Caco-2 (cell line): ENCODE results near the gene PLRG1. TPM values are rescaled to one million over a fixed set of nuclear protein-coding genes. Genes with fewer than 3 reads are reported as not detected.

Source experiments
- BruUV-seq: library from RNA; stranded (reverse); fragments of 400-500 nt; replicated peaks from 2 replicates; lab custom pipeline; 2021; lab: Mats Ljungman, UMichigan
- CTCF ChIA-PET: fragments of 300-600 bp; sonication (Branson Sonifier 250); formaldehyde crosslinking; loops from one replicate; lab custom pipeline; 2022; ENCODE audit warnings: antibody characterized with exemption; lab: Charles Lee
- POLR2A ChIA-PET: fragments of 300-600 bp; sonication (Branson Sonifier 250); formaldehyde crosslinking; loops from one replicate; lab custom pipeline; 2022; ENCODE audit warnings: antibody characterized with exemption; lab: Charles Lee
- DNase-seq, 2 experiments: peaks; one replicate each; pipeline versions ENCODE4 v3.0.0 to v3.0.0-alpha.2; 2020 to 2022
- H3K27me3 ChIP-seq: replicated peaks from 2 replicates; pipeline ENCODE4 v1.6.0; 2011; ENCODE audit warnings: low read length; ENCODE audit not compliant: control insufficient read depth, insufficient read depth
- H3K36me3 ChIP-seq: 2 replicates; pipeline ENCODE4 v1.5.1; 2011; ENCODE audit warnings: low read length; ENCODE audit not compliant: control insufficient read depth, insufficient read depth
- H3K4me1 ChIP-seq: fragments of 250-450 bp; sonication (Bioruptor Pico); 2 replicates; pipeline ENCODE4 v1.5.1; 2020; ENCODE audit warnings: mild to moderate bottlenecking
- H3K4me3 ChIP-seq: 2 replicates; pipeline ENCODE4 v1.5.1; 2011; ENCODE audit warnings: low read depth, mild to moderate bottlenecking, control low read depth, low read length
- H3K9me3 ChIP-seq: fragments of 250-450 bp; sonication (Bioruptor Pico); 2 replicates; pipeline ENCODE4 v1.5.1; 2020; ENCODE audit warnings: mild to moderate bottlenecking, moderate library complexity
- H3K27ac Mint-ChIP-seq: one replicate; pipeline ENCODE4 v1.8.0; 2022; ENCODE audit warnings: mixed read lengths; ENCODE audit not compliant: unreplicated experiment
- H3K27me3 Mint-ChIP-seq: one replicate; pipeline ENCODE4 v1.8.0; 2022; ENCODE audit warnings: mixed read lengths; ENCODE audit not compliant: insufficient read depth, unreplicated experiment
- H3K36me3 Mint-ChIP-seq: one replicate; pipeline ENCODE4 v1.8.0; 2022; ENCODE audit warnings: mild to moderate bottlenecking, mixed read lengths; ENCODE audit not compliant: insufficient read depth, unreplicated experiment
- H3K4me1 Mint-ChIP-seq: one replicate; pipeline ENCODE4 v1.8.0; 2022; ENCODE audit warnings: low read depth, mixed read lengths; ENCODE audit not compliant: unreplicated experiment
- H3K4me3 Mint-ChIP-seq: one replicate; pipeline ENCODE4 v1.8.0; 2022; ENCODE audit warnings: mild to moderate bottlenecking, moderate library complexity, mixed read lengths; ENCODE audit not compliant: unreplicated experiment
- H3K9me3 Mint-ChIP-seq: one replicate; pipeline ENCODE4 v1.8.0; 2022; ENCODE audit warnings: mixed read lengths; ENCODE audit not compliant: unreplicated experiment
- intact Hi-C: fragments of 100-400 bp; cut with micrococcal nuclease; formaldehyde crosslinking; loops from one replicate; pipeline ENCODE4 v1.10.0; 2022; ENCODE audit not compliant: unreplicated experiment
- total RNA-seq: library from RNA; stranded (reverse); gene quantifications from 2 replicates; pipeline ENCODE4 v1.2.3, GENCODE V29; 2022
- TF ChIP-seq, protein P1 (sequence below), 2 experiments: fragments of 200-600 bp in 1 of 2; IDR thresholded peaks; 1 replicate in 1 of 2; 2 replicates in 1 of 2; pipeline versions ENCODE4 v1.5.1 to v1.8.0; 2011 to 2022; ENCODE audit warnings: antibody characterized with exemption in 1 of 2, control low read depth in 1 of 2, inconsistent platforms in 1 of 2, low read depth in 1 of 2, low read length in 1 of 2, mild to moderate bottlenecking in 1 of 2, moderate library complexity in 1 of 2; ENCODE audit not compliant: insufficient read depth in 1 of 2, severe bottlenecking in 1 of 2, unreplicated experiment in 1 of 2

PLRG1 gene
- total RNA-seq, 1 experiment from 2014 or later = 99.4 TPM

- POLR2A ChIA-PET = no interaction called here
- peaks cover 25% of the 10 kb centered on the region for H3K27me3 Mint-ChIP-seq
- no peaks in the 10 kb centered on the region for H3K9me3 Mint-ChIP-seq
Observed at GRCh38 chr4:154521607-154522006, 28.6 kb downstream of the PLRG1 start.

DNA sequence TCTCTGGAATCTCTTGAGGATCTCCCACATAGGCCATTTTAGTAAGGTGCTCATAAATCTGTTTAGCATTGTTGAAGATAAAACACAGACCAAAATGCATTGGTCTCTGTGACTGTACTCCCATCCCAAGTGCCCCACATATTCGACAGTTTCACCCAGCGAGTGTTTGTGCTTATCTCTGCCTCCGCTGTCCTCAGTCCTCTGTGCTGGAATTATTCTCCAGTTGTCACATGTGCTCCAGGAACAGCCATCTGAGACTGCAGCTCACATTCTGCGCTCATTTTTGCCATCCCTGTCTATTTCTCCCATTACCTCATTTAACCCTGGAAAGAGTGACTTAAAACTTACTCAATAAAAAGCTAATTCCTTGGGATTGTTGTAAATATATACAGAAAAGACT is 31.0 kb downstream of the PLRG1 start:
- POLR2A ChIA-PET = no interaction called here
- Mint-ChIP-seq H3K4me3 (no peak overlapping the region), H3K27me3 (peaks cover 18% of the 10 kb centered on the region), H3K9me3 (no peaks in the 10 kb centered on the region), H3K4me1 (no peaks in the 10 kb centered on the region), H3K27ac (no peak overlapping the region), H3K36me3 (no peaks in the 10 kb centered on the region)
- BruUV-seq = no TSS peak
- Histone ChIP-seq H3K36me3 (no peaks in the 10 kb centered on the region), H3K9me3 (no peaks in the 10 kb centered on the region), H3K27me3 (peaks cover 1% of the 10 kb centered on the region; the same call in 1 of the 2 replicates), H3K4me3 (no peak overlapping the region), H3K4me1 (no peaks in the 10 kb centered on the region)
- CTCF ChIA-PET = no interaction called here
- no peak for DNase-seq
- intact Hi-C loops = no loop called here
- TF ChIP-seq, protein P1, sequence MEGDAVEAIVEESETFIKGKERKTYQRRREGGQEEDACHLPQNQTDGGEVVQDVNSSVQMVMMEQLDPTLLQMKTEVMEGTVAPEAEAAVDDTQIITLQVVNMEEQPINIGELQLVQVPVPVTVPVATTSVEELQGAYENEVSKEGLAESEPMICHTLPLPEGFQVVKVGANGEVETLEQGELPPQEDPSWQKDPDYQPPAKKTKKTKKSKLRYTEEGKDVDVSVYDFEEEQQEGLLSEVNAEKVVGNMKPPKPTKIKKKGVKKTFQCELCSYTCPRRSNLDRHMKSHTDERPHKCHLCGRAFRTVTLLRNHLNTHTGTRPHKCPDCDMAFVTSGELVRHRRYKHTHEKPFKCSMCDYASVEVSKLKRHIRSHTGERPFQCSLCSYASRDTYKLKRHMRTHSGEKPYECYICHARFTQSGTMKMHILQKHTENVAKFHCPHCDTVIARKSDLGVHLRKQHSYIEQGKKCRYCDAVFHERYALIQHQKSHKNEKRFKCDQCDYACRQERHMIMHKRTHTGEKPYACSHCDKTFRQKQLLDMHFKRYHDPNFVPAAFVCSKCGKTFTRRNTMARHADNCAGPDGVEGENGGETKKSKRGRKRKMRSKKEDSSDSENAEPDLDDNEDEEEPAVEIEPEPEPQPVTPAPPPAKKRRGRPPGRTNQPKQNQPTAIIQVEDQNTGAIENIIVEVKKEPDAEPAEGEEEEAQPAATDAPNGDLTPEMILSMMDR (IDR thresholded peaks at IDR 0.05; ENCODE audit: insufficient read depth in 1 of 2, low read depth in 1 of 2, low read length in 1 of 2, severe bottlenecking in 1 of 2, unreplicated experiment in 1 of 2) = no peak

More at GRCh38 chr4:154521607-154522006, 28.6 kb downstream of the PLRG1 start:
- Mint-ChIP-seq H3K27ac (no peak overlapping the region), H3K4me1 (no peaks in the 10 kb centered on the region), H3K36me3 (no peaks in the 10 kb centered on the region), H3K4me3 (no peak overlapping the region)
- Histone ChIP-seq H3K27me3 (peaks cover 1% of the 10 kb centered on the region; the same call in 1 of the 2 replicates), H3K9me3 (no peaks in the 10 kb centered on the region), H3K4me3 (no peak overlapping the region), H3K36me3 (no peaks in the 10 kb centered on the region), H3K4me1 (no peaks in the 10 kb centered on the region)
- BruUV-seq = no TSS peak
- CTCF ChIA-PET = no interaction called here
- no peak for DNase-seq
- TF ChIP-seq, protein P1 (IDR thresholded peaks at IDR 0.05; ENCODE audit: insufficient read depth in 1 of 2, low read depth in 1 of 2, low read length in 1 of 2, severe bottlenecking in 1 of 2, unreplicated experiment in 1 of 2) = no peak
- intact Hi-C loops = no loop called here

DNA sequence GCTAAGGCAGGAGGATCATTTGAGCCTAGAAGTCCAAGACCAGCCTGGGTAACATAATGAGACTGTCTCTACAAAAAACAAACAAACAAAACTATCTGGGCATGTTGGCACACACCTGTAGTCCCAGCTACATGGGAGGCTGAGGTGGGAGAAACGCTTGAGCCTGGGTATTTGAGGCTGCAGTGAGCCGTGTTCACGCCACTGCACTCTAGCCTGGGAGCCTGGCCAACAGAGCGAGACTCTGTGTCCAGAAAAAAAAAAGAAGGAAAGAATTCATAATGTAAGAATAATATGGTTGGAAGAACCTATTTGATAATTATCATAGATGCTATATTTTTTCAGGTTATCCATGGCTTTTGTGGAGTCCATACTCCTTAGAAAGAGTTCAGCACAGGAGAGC is 32.6 kb downstream of the PLRG1 start:
- no TSS peak for BruUV-seq
- no peaks in the 10 kb centered on the region for H3K9me3 ChIP-seq
- Mint-ChIP-seq H3K27ac (no peak overlapping the region), H3K36me3 (no peaks in the 10 kb centered on the region), H3K27me3 (peaks cover 15% of the 10 kb centered on the region), H3K4me1 (no peaks in the 10 kb centered on the region), H3K9me3 (no peaks in the 10 kb centered on the region), H3K4me3 (no peak overlapping the region)
- TF ChIP-seq, protein P1 (IDR thresholded peaks at IDR 0.05; ENCODE audit: insufficient read depth in 1 of 2, low read depth in 1 of 2, low read length in 1 of 2, severe bottlenecking in 1 of 2, unreplicated experiment in 1 of 2) = no peak
- DNase-seq = no peak
- POLR2A ChIA-PET = no interaction called here
- H3K36me3 ChIP-seq = no peaks in the 10 kb centered on the region
- no peaks in the 10 kb centered on the region for H3K4me1 ChIP-seq
- CTCF ChIA-PET = interaction anchor here (1.9 kb wide), 1 partner anchor 11 kb away, joined by 6 read pairs; no protein-coding TSS in a partner anchor
- peaks cover 1% of the 10 kb centered on the region; the same call in 1 of the 2 replicates for H3K27me3 ChIP-seq
- no peak overlapping the region for H3K4me3 ChIP-seq
- intact Hi-C loops = no loop called here
